Thymus (tissue), 14 donors: ENCODE measurements around the gene NCF4. TPM values are rescaled to one million over a fixed set of nuclear protein-coding genes. Genes with fewer than 3 reads are reported as not detected.
A peak's percentile ranks its signal among the peaks of the same experiment; 100 is the strongest.

Experiments
- DNase-seq, 9 donors: peaks; one replicate each; pipeline ENCODE4 v3.0.0-alpha.2; 2013; ENCODE audit warnings: low spot score in 9 of 9, low read depth in 6 of 9, missing footprints in 1 of 9
- H3K27ac ChIP-seq, 2 donors: one replicate each; pipeline ENCODE4 v1.5.1; 2013; ENCODE audit warnings: control low read depth in 1 of 2, low read depth in 1 of 2, low read length in 1 of 2, mild to moderate bottlenecking in 1 of 2, moderate library complexity in 1 of 2
- H3K27me3 ChIP-seq, 2 donors: one replicate each; pipeline ENCODE4 v1.5.1; 2013; ENCODE audit warnings: low read length in 1 of 2; ENCODE audit not compliant: control insufficient read depth in 2 of 2, insufficient read depth in 1 of 2
- H3K36me3 ChIP-seq, 2 donors: one replicate each; pipeline ENCODE4 v1.5.1; 2013; ENCODE audit warnings: low read length in 1 of 2, mild to moderate bottlenecking in 1 of 2, moderate library complexity in 1 of 2; ENCODE audit not compliant: control insufficient read depth in 2 of 2, insufficient read depth in 2 of 2
- H3K4me1 ChIP-seq, 2 donors: one replicate each; pipeline ENCODE4 v1.5.1; 2013; ENCODE audit warnings: low read length in 2 of 2; ENCODE audit not compliant: control insufficient read depth in 2 of 2, insufficient read depth in 2 of 2
- H3K4me3 ChIP-seq, 2 donors: one replicate each; pipeline ENCODE4 v1.5.1; 2013; ENCODE audit warnings: low read length in 2 of 2, control low read depth in 1 of 2, mild to moderate bottlenecking in 1 of 2
- H3K9me3 ChIP-seq, 2 donors: one replicate each; pipeline ENCODE4 v1.5.1; 2013; ENCODE audit warnings: low read length in 1 of 2, mild to moderate bottlenecking in 1 of 2; ENCODE audit not compliant: control insufficient read depth in 2 of 2, insufficient read depth in 1 of 2
- WGBS: extraction: QIAGEN DNeasy Blood & Tissue Kit; methylation state at CpG from one replicate; pipeline ENCODE4 v1.1.7; 2013; 5-methylcytosine and 5-hydroxymethylcytosine counted together
- long read RNA-seq, 10 donors: transcript quantifications; one replicate each; lab custom pipeline, GENCODE V29; 2026
- polyA plus RNA-seq: library from polyadenylated mRNA; stranded (reverse); fragments of 200-250 nt; gene quantifications from one replicate; pipeline ENCODE4 v1.2.3, GENCODE V29; 2013
- total RNA-seq: library from RNA; stranded (reverse); fragments of 120-200 nt; gene quantifications from one replicate; pipeline ENCODE4 v1.2.4, GENCODE V29; 2013
- donor health status: healthy.

Gene NCF4
- total RNA-seq, result 17.6 TPM
- polyA plus RNA-seq, result 24.0 TPM
- long read RNA-seq, donor 1, result 0 reads
- long read RNA-seq, donor 2, transcript NCF4-201 (10 exons, 1,396 nt), result major isoform, 8 of 10 reads
- long read RNA-seq, donor 2, partial matches to known transcripts, result 0 of 10 reads
- long read RNA-seq, donor 2, other reads (novel, unspliced or antisense), result 0 of 10 reads
- long read RNA-seq, donor 3, transcript NCF4-201 (10 exons, 1,396 nt), result major isoform, 9 of 9 reads
- long read RNA-seq, donor 3, partial matches to known transcripts, result 0 of 9 reads
- long read RNA-seq, donor 3, other reads (novel, unspliced or antisense), result 0 of 9 reads
- long read RNA-seq, donor 4, partial matches to known transcripts, result 0 of 2 reads
- long read RNA-seq, donor 4, other reads (novel, unspliced or antisense), result 0 of 2 reads
- long read RNA-seq, donor 5, transcript NCF4-201 (10 exons, 1,396 nt), result major isoform, 5 of 5 reads
- long read RNA-seq, donor 5, partial matches to known transcripts, result 0 of 5 reads
- long read RNA-seq, donor 5, other reads (novel, unspliced or antisense), result 0 of 5 reads
- long read RNA-seq, donor 6, transcript NCF4-201 (10 exons, 1,396 nt), result major isoform, 5 of 5 reads
- long read RNA-seq, donor 6, partial matches to known transcripts, result 0 of 5 reads
- long read RNA-seq, donor 6, other reads (novel, unspliced or antisense), result 0 of 5 reads
- long read RNA-seq, donor 7, partial matches to known transcripts, result 0 of 4 reads
- long read RNA-seq, donor 7, other reads (novel, unspliced or antisense), result 0 of 4 reads
- long read RNA-seq, donor 8, partial matches to known transcripts, result 0 of 1 reads
- long read RNA-seq, donor 8, other reads (novel, unspliced or antisense), result 0 of 1 reads
- long read RNA-seq, donor 9, partial matches to known transcripts, result 0 of 2 reads
- long read RNA-seq, donor 9, other reads (novel, unspliced or antisense), result 0 of 2 reads
- long read RNA-seq, donor 10, partial matches to known transcripts, result 0 of 1 reads
- long read RNA-seq, donor 10, other reads (novel, unspliced or antisense), result 0 of 1 reads

- DNase-seq, result peak in 4 of 9 donors; percentile 14 to 57 (median 20)
- Histone ChIP-seq H3K4me3 (no peak within 1 kb of the TSS), H3K27ac (peak within 1 kb of the TSS; percentile 40 to 48), H3K9me3 (no peaks in the 10 kb centered on the region), H3K4me1 (peaks cover 0 to 26% of the 10 kb centered on the region in 2 donors), H3K36me3 (no peaks in the 10 kb centered on the region), H3K27me3 (peaks cover 4 to 6% of the 10 kb centered on the region in 2 donors)
- 66% methylated on average over 17 of the region's 17 CpGs for WGBS
Observed at GRCh38 chr22:36860821-36861659, at the start of gene NCF4. Gene NCF4 (plus strand): TSS chr22:36861006. CDS start chr22:36861172, 166 bp downstream.

- DNase-seq, result no peak
- H3K36me3 ChIP-seq, result no peaks in the 10 kb centered on the region
- peaks cover 8 to 19% of the 10 kb centered on the region in 2 donors for H3K4me1 ChIP-seq
- no peaks in the 10 kb centered on the region for H3K9me3 ChIP-seq
- no peak overlapping the region for H3K27ac ChIP-seq
- WGBS, result 86% methylated on average over 3 of the region's 3 CpGs
- H3K27me3 ChIP-seq, result peaks cover 15 to 55% of the 10 kb centered on the region in 2 donors
- H3K4me3 ChIP-seq, result no peak overlapping the region
Observed at GRCh38 chr22:36811094-36811800, 49.6 kb upstream of the NCF4 start.

GRCh38 chr22:36814801-36815200 lies 46.0 kb upstream of the NCF4 start:
- Histone ChIP-seq H3K36me3 (no peaks in the 10 kb centered on the region), H3K27ac (no peak overlapping the region), H3K9me3 (peaks cover 0 to 3% of the 10 kb centered on the region in 2 donors), H3K4me3 (no peak overlapping the region), H3K27me3 (peaks cover 42 to 83% of the 10 kb centered on the region in 2 donors), H3K4me1 (no peaks in the 10 kb centered on the region)
- WGBS, result 86% methylated on average over 10 of the region's 10 CpGs
- no peak for DNase-seq

GRCh38 chr22:36815558-36816338 lies 45.1 kb upstream of the NCF4 start:
- no peak for DNase-seq
- Histone ChIP-seq H3K4me3 (no peak overlapping the region), H3K9me3 (peaks cover 0 to 3% of the 10 kb centered on the region in 2 donors), H3K27me3 (peaks cover 42 to 91% of the 10 kb centered on the region in 2 donors), H3K4me1 (no peaks in the 10 kb centered on the region), H3K27ac (no peak overlapping the region), H3K36me3 (no peaks in the 10 kb centered on the region)
- WGBS, result 38% methylated on average over 8 of the region's 8 CpGs

- DNase-seq, result no peak
- H3K27ac ChIP-seq, result no peak overlapping the region
- peaks cover 0 to 3% of the 10 kb centered on the region in 2 donors for H3K9me3 ChIP-seq
- WGBS, result 5% methylated on average over 12 of the region's 12 CpGs
- peaks cover 42 to 93% of the 10 kb centered on the region in 2 donors for H3K27me3 ChIP-seq
- H3K4me3 ChIP-seq, result no peak overlapping the region
- H3K4me1 ChIP-seq, result no peaks in the 10 kb centered on the region
- no peaks in the 10 kb centered on the region for H3K36me3 ChIP-seq
Observed at GRCh38 chr22:36816339-36816635, 44.5 kb upstream of the NCF4 start.

- H3K27ac ChIP-seq, result no peak within 1 kb of the TSS
- 4% methylated on average over 75 of the region's 75 CpGs for WGBS
- no peaks in the 10 kb centered on the region for H3K4me1 ChIP-seq
- peaks cover 42 to 89% of the 10 kb centered on the region in 2 donors for H3K27me3 ChIP-seq
- no peaks in the 10 kb centered on the region for H3K36me3 ChIP-seq
- DNase-seq, result no peak
- H3K4me3 ChIP-seq, result no peak within 1 kb of the TSS
- H3K9me3 ChIP-seq, result peaks cover 0 to 3% of the 10 kb centered on the region in 2 donors
Observed at GRCh38 chr22:36816636-36817524, 43.9 kb upstream of the NCF4 start, which contains the start of gene PVALB. Gene PVALB (minus strand): TSS chr22:36817035. CDS start chr22:36817005, 30 bp downstream.

GRCh38 chr22:36817525-36817848 lies 43.3 kb upstream of the NCF4 start:
- H3K4me3 ChIP-seq, result no peak overlapping the region
- no peak overlapping the region for H3K27ac ChIP-seq
- H3K9me3 ChIP-seq, result peaks cover 0 to 3% of the 10 kb centered on the region in 2 donors
- no peaks in the 10 kb centered on the region for H3K4me1 ChIP-seq
- H3K27me3 ChIP-seq, result peaks cover 42 to 87% of the 10 kb centered on the region in 2 donors
- H3K36me3 ChIP-seq, result no peaks in the 10 kb centered on the region
- WGBS, result 52% methylated on average over 5 of the region's 5 CpGs
- DNase-seq, result no peak
